HS-5 (cell line): ENCODE results near the gene CFD.
"Not testable (repeated sequence)": the region's sequence is repeated elsewhere in the genome, so short reads cannot be mapped to it uniquely, and the experiment has no call there.

Source experiments
- DNase-seq: peaks from one replicate; pipeline ENCODE4 v3.0.0-alpha.2; 2012; ENCODE audit warnings: low read depth

CFD gene

GRCh38 chr19:888581-889385 is 29.3 kb downstream of the CFD start:
- DNase-seq = no peak

- DNase-seq = no peak
These were observed 30.3 kb downstream of the CFD start for GRCh38 chr19:889662-890295.

GRCh38 chr19:890831-891230 is 31.4 kb downstream of the CFD start:
- no peak for DNase-seq

- DNase-seq = not testable (repeated sequence)
These were observed 32.1 kb downstream of the CFD start for GRCh38 chr19:891421-892200.

- DNase-seq = no peak
These were observed 32.9 kb downstream of the CFD start for GRCh38 chr19:892243-892893.

- DNase-seq = peak; percentile 86
These were observed 33.6 kb downstream of the CFD start, which contains the start of the genes MED16 and RNU6-9 for GRCh38 chr19:892894-893689. TSS of gene MED16 (minus strand) at chr19:893187. CDS start at chr19:891131, 2,056 bp downstream. TSS of gene RNU6-9 (plus strand) at chr19:893484.

GRCh38 chr19:896434-896833 is 37.0 kb downstream of the CFD start:
- DNase-seq = no peak

- no peak for DNase-seq
These were observed 37.5 kb downstream of the CFD start for GRCh38 chr19:896999-897398.

GRCh38 chr19:897442-898039 is 38.1 kb downstream of the CFD start:
- no peak for DNase-seq

GRCh38 chr19:898663-899062 is 39.2 kb downstream of the CFD start:
- DNase-seq = no peak

- DNase-seq = no peak
These were observed 40.0 kb downstream of the CFD start for GRCh38 chr19:899336-900042.

GRCh38 chr19:900043-900301 is 40.5 kb downstream of the CFD start:
- DNase-seq = no peak

GRCh38 chr19:900302-901111 is 41.0 kb downstream of the CFD start:
- DNase-seq = no peak

GRCh38 chr19:901216-902092 is 42.0 kb downstream of the CFD start:
- DNase-seq = no peak

- no peak for DNase-seq
These were observed 42.6 kb downstream of the CFD start for GRCh38 chr19:902093-902370.

GRCh38 chr19:902446-903226 is 43.2 kb downstream of the CFD start:
- DNase-seq = no peak

- DNase-seq = no peak
These were observed 43.9 kb downstream of the CFD start for GRCh38 chr19:903266-903797.

GRCh38 chr19:904545-904944 is 45.1 kb downstream of the CFD start:
- no peak for DNase-seq
